Activated CD4-positive, alpha-beta T cell treated with anti-CD3 and anti-CD28 coated beads, Interleukin-2, amount 50 U/mL, for 24 hours (primary cell): ENCODE data around the gene EHBP1.
"Not testable (repeated sequence)": the region's sequence is repeated elsewhere in the genome, so short reads cannot be mapped to it uniquely, and the experiment has no call there.

Source experiments
- DNase-seq, 2 donors: peaks; one replicate each; pipeline ENCODE4 v3.0.0-alpha.2; 2020; ENCODE audit warnings: low read depth in 1 of 2, low spot score in 1 of 2

Gene EHBP1

DNA sequence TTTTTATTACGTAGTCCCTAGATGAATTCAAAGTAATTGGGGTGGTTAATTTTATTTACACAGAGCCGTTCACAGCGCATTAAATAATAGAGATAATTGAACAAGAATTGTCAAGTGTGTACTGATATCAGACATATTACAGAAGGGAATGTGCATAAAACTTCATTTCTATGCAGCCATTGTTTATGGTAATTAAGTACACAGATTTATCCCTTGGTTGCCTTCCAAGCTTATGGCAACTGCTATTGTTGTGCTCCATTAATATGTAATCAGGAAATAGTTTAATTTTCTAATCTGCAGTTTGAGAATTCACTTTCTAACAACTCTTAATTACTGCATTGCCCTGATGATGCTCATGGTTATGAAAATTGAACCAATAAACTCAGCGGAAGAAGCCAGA lies 297.8 kb downstream of the EHBP1 start:
- DNase-seq: no peak

DNA sequence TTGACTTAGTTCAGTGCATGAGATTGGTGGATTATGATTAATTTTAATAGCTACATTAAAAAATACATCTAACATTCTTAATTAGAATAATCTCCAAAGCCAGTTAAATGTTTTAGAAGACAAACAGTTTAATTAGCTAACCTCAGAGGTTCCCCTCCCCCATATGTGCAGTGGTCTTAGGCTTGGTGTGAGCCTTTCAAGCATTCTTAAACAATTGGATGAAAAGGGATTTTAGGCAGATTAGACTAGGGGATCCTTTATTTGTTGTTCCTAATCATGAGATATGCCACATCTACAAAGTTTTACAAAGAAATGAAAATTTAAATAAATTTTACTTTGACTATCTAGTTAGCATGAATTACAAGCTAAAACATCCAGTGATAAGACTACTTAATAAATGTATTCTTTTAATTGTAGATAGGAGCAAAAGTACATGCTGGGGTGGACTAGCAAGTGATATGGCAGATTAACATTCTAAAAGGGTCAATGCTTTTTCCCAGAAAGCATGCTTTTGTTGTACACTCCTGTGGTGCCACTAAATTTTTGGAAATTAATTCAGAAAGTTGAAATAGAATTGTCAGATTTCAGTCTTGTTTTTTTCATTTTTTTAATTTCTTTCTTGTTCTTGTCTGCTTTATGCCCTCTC lies 302.4 kb downstream of the EHBP1 start:
- DNase-seq: no peak

DNA sequence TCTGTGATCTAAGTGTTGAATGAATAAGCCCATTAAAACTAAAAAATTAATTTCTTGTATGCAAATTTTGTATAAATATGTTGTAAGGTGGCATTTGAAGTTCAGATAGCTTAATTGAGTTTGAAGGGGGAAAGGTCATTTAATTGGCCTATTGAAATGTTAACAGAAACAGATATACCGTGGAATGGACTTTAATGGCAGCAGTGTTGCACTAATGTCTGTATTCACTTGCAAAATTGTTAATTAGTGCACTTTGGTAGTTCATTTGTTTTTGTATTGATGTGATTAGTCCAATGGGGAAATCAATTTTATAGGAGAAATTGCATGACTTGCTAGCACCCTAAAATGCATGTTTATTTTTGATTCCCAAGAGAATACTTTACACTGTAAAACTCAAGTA lies 303.3 kb downstream of the EHBP1 start:
- no peak for DNase-seq

DNA sequence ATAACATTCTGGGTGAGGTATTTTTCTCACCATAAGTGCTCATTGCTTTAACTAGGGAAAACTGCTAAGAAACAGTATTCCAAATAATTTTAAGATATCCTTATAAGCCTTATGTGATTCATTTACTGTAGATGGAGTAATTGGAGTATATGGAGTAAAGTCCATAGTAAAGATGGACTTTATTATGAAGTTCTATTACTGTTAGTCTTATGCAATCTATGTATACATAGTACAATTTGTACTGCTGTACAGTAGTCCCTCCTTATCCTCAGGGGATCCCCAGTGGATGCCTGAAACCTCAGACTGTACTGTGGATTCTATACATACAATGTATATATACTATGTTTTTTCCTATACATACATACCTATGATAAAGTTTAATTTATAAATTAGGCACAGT lies 304.0 kb downstream of the EHBP1 start:
- DNase-seq: no peak

DNA sequence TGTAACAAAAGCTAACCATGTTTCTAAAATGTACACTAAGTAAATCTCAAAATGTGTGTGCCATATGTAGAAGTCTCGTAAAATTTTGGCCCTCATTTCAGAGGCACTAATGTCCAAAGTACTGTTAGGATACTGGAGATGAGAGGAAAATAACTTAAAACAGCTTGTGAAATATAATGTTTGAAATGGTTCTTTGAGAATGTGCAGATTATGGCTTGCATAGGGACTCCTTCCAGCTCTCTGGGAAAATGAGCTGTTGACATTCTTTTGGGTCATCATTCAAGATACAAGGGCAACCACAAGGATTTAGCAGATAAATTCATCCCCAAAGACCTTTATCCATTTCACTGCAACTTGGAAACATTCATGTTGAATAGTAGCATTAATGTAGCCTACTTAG lies 307.0 kb downstream of the EHBP1 start:
- DNase-seq: no peak

DNA sequence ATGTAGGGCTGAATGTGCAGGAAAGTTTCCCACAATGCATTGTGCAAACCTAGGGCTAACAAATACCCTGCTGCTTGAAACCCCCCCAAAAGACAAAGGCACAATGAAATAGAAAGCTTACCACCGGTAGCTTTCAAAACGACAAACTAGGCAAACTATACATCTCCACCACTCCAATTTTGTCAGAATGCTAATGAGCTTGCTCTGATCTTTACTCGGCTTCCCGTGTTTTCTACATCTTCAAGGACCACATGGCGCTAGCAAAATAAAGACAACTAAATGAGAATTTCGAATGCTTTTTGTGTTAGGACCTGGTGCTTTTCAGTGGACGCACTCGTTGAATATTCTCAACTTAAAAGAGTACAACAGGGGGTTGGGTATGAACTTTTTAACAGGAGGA lies 307.9 kb downstream of the EHBP1 start:
- no peak for DNase-seq

DNA sequence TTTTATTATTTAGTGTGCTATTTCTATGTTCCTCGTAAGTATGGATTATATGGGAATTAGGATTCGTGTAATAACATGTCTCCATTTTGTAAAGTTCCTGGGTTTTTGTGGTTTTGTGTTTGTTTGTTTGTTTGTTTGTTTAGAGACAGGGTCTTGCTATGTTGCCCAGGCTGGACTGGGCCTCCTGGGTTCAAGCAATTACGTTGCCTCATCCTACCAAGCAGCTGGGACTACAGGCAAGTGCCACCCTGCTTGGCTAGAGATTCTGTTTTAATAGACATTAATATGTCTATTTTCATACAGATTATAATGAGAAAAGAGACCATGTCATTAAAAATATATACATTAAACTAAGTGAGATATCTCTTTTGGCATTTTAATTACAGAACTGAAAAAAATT lies 309.9 kb downstream of the EHBP1 start:
- DNase-seq: no peak

DNA sequence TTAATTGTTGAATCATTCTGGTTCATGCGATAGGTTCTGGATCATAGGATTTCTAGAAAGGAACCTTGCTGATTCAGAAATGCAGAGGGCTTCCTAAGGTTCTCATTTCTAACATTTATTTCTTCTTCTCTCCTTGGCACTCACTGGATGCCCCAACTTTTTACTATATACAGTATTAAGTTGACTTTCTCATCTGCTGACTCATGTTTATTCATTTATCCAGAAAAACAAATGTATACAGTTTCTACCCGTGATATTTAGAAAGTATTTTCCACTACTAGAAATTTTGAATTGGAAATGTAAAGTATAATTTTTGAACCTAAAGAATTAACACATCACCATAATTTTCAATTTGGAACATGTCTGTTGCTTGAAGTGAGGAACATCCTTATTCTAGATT lies 312.9 kb downstream of the EHBP1 start:
- no peak for DNase-seq

DNA sequence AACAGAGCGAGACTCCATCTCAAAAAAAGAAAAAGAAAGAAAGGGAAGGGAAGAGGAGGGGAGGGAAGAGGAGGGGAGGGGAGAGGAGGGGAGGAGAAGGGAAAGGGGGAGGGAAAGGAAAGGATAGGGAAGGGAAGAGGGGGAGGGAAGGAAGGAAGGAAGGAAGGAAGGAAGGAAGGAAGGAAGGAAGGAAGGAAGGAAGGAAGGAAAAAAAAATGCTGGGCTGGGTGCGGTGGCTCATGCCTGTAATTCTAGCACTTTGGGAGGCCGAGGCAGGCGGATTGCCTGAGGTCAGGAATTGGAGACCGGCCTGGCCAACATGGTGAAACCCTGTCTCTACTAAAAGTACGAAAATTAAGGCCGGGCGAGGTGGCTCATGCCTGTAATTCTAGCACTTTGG lies 314.2 kb downstream of the EHBP1 start:
- not testable (repeated sequence) for DNase-seq

DNA sequence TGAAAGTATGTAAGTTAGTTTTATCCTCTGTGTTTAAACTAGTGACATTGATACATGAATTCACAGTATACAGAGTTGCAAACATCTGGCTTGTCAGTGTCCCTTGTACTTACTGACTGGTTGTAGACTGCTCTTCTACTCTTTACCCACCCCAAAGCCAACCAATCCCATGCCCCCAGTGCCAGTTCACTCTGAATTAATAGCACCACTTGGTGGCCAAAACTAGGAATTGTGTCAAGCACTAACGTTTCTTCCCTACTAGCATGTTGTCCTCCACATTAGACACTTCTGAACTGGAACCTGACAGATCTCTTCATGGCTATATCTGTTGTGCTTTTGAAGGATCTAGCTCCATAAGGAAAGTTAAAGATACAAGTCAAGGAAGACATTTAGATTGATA lies 317.9 kb downstream of the EHBP1 start:
- no peak for DNase-seq

DNA sequence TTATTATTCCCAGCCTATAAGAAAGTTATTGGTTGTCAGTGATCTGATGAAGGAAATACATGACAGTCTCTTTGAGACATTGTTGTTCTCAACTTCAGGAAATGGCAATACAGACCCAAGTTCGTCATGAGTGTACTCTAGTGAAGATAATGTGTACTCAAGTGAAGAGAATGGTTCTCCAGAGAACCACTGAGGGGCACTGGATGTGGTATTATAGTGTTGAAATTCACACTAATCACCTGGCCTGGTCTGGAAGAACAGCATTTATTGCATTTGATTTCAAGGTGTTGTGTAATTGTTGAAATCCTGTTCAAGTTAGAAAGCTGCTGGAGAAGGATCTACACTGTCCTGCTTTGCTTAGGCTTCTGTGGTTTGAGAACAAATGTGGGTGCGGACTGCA lies 321.7 kb downstream of the EHBP1 start:
- no peak for DNase-seq

DNA sequence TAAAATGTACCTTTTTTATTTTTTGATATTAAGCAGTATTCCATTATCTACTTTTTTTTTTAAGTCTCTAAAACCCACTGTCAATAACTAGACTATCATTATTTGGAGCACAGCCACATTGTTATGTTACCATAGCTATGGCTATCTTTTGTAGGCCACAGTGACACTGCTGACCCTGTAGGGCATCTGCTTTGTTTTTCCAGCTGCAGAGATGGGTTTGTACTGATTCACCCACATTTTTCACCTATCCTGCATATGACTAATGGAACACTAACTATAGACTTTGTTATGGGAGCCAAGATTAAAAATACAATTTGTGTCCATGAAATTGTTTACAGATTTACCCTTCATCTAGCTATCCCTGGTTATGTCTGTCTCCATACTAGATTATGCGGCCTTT lies 323.5 kb downstream of the EHBP1 start:
- DNase-seq: no peak

DNA sequence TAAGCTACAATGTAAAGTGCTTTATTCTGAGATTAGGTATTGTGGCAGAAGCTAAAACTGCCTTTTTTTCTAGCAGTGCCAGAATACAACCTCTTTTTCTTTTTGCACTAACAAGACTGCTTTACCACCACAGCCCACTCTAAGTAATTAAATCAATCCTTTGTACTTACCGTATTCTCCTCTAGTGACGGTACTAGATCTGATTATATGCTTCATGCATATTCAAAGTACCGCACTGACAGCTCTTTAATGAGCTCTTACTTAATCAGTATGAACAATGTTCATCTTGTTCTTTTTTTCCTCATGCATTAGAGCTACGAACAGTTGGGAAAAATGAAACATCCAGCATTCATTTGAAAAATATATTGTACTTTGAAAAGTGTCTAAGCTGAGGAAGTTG lies 329.0 kb downstream of the EHBP1 start:
- DNase-seq: no peak

DNA sequence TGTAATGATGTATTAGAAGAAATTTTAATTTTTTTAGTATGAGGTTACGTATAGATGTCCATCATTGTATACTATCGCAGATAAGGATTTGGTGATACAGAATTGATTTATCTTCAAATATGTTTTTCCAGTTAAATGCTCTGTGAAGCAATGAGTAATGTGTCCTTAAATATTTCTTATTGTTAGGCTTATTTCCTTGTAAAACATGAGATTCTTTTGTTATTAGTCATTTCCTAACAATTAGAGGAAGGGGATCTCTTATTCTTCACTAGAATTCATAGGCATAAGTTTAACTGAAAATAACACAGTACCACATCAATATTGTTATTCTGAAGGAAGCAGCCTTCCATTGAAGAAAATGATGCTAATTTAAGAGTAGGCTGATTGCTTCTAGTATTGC lies 329.7 kb downstream of the EHBP1 start:
- DNase-seq: no peak

DNA sequence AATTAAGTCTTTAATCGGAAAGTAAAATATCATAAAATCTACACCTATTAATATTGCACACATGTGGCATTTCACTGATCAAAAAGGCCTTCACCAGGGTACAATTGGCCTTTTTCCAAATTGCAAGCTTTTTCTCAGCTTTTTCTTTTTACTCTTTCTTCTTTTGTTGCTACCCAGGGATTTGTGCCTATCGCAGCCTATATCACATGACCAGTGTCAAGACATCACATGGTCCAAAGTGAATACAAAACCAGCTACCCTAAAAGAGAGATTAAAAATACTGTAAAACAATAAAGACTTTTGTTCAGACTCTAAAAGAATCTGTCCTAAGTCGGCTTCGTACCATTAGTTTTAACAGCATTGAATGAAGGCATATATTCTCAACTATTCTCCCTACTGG lies 330.1 kb downstream of the EHBP1 start:
- no peak for DNase-seq

DNA sequence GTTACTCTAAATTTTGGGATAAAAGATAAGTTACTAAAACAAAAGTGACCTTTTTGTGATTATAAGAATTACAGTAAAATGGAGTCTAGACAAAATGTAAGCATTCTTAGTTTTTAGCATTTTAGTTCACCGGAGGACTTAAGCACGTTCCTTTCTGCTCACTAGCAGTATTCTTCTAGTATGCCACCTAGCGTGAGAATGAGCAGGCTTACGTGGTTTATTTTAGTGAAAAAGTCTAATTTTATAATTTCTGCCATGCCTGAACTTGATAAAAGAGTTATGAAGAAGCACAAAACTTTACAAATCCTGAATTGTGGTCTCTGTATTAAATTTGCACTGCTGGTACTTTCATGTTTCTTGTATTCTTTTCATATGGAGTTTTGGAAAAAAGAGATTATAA lies 332.5 kb downstream of the EHBP1 start:
- DNase-seq: no peak

DNA sequence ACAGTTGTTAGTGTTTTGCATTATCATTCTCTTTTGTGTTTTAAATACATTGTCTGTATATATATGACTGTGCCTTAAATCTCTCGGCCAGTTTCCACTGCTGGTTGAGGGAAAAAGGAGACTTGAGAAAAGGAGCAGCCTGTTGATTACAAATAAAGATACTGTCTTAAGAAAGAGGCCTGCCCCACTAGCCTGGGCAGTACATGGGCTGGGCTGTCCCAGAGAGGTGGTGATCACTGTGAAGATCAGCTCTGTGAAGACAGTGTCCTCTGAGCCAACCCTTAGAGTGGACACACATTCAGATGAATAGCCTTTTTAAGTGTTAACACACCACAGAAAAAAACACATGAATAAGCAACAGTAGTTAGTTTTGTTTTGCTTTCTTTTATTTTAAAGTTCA lies 335.1 kb downstream of the EHBP1 start:
- no peak for DNase-seq

DNA sequence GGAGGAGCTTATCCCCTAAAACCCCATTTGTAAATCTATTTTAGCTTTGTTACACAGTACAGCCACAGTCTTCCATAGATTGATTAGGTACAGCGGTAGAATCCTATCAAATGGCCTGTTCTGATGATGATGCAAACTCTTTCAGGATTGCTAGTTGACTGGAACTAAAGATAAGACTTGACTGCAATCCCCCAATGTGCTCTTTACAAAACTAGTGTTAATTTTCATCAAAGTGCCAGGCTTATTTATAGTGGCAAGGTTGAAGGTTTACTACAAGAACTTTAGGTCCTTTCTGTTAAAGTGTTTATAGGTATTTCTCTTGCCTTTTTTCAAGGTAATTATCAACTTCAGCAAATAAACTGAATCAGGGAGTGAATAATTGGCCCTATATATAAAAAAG lies 336.1 kb downstream of the EHBP1 start:
- DNase-seq: no peak

DNA sequence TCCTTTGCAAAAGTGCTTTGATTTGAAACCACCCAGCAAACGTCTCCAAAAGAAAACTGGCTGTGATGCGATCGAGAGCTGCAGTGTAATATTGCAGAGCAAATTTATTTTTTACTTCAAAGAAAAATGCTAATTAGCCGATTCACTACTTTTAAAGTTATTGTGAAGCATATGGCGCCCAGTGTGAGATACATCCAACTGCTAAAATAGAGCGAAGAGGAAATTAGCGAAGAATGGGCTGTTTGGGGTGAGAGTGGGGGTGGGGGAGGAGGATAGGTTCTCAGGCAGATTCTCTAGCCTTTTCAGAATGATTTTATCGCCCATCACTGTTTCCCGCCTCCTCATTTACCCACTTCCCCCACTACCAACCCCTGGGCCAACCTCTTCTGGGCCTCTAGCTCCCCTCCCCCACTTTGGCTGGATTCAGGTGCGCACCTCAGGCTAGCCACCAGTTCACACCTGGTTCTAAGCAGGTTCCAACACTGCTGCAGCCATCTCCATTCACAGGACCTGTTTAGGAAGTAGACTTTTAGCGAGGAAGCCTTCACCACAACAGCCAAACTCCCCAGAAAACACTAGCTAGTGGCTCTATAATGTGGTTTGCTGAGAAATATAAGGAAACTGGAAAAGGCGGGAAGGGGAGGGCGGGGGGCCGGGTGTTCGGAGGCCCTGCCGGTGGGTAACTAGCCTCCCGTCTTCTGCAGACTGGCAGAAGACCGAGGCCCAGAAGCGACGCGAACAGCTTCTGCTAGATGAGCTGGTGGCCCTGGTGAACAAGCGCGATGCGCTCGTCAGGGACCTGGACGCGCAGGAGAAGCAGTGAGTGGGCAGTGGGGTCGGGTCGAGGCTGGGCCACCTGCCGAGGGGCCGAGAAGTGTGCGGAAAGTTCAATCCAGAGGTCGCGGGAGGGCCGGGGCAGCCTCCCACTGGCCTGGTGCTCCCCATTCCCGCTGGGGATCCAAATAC lies 339.1 kb downstream of the EHBP1 start:
- no peak for DNase-seq

DNA sequence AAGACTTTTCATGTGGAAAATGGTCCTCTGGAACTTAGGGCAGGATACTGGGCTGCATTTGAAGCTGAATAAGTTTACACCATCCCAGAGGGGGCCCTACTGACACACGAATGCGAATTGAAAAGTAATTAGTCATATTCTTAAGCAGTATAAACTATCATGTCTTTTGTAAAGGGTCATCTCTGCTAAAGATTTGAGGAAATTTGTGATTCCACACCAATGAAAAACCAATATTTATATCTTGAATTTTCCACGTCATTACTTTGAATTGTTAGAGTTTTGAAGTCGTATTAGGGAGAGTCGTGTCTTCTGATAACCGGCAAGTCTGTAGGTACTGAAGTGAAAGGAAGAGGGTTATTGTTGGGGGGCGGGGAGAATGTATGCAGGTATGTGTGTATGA lies 341.0 kb downstream of the EHBP1 start:
- no peak for DNase-seq

DNA sequence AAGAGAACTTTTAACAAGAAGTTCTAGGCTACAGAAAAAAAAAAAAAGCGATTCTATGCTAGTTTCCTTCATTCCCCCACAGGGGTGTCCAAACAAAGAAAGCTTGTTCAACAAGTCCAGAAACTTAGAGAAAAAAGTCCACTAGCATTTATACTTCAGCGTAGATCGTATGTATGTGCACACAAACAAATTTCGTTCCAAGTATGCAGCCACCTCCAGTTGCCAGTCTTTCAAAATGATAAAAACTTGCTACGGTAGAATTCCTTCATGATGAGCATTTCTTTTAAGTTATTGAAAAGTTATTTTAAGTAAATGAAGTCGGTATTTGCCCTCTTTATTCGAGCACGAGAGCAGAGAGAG lies 341.4 kb downstream of the EHBP1 start:
- DNase-seq: no peak

DNA sequence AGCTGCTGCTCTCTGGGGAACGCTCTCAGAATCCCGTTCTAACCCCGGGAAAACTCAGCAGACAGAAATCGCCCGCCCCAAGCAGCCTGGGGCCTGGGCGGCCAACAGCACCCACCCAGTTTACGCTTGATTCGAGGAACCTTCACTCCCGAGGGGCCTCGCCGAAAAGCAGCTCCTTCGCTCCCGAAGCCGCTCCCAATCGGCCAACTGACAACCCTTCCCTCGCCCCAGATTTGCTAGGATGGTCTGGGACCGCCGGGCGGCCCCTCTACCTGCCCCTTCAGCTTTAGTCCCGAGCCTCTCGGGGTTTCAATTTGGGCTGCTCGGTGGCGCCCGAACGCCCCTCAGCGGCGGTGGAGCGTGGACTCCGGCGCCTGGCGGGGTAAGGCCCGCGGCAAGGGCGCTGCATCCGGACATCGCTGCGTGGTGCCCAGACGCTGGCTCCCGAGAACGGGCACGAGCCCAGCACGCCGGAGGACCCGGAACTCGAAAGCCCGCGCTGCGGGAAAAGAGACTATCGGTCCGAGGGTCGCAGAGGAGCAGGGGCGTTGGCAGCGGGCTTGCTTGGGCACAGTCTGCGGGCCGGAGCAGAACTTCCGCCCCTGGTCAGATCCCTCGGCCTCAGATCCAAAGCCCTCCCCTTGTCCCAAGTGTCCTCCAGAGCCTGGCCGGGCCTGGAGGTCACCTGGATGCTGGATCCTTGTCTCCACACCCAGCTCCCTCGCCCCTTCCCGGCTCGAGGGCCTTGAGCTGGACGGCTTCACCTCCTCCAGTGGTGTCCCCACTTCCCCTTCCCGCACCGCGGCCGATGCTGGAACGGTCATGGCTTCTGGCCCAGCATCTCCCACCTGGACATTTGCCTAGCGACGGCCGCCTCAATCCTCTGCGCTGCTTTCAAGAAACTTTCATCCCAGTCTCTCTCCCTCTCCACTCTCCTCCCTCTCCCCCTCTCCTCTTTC lies 342.1 kb downstream of the EHBP1 start:
- peak in 1 of 2 donors; percentile 0 for DNase-seq
